HTERT RPE-1 (cell line): ENCODE data around the gene SDS.

Experiments used
- in situ Hi-C: fragments of 300-500 bp; cut with MboI; formaldehyde crosslinking; loops from 4 replicates; pipeline ENCODE4 v1.14.3; 2020; ENCODE audit warnings: low sequenced_read_pairs

Gene SDS

GRCh38 chr12:113401066-113402000 is 2.4 kb downstream of the SDS start:
- in situ Hi-C loops: no loop called here

- in situ Hi-C loops: no loop called here
These were observed 3.3 kb downstream of the SDS start for GRCh38 chr12:113400362-113400761.

GRCh38 chr12:113399490-113399889 is 4.2 kb downstream of the SDS start:
- in situ Hi-C loops: no loop called here

- in situ Hi-C loops: no loop called here
These were observed 5.1 kb downstream of the SDS start for GRCh38 chr12:113398346-113399290.

- in situ Hi-C loops: no loop called here
These were observed 6.0 kb downstream of the SDS start for GRCh38 chr12:113397497-113398197.

- in situ Hi-C loops: no loop called here
These were observed 6.7 kb downstream of the SDS start for GRCh38 chr12:113396828-113397496.

GRCh38 chr12:113396200-113396599 is 7.5 kb downstream of the SDS start:
- in situ Hi-C loops: no loop called here

GRCh38 chr12:113395119-113395518 is 8.6 kb downstream of the SDS start:
- in situ Hi-C loops: no loop called here

GRCh38 chr12:113393749-113394148 is 9.9 kb downstream of the SDS start:
- in situ Hi-C loops: no loop called here

- in situ Hi-C loops: no loop called here
These were observed 10.6 kb downstream of the SDS start for GRCh38 chr12:113392988-113393579.

GRCh38 chr12:113392520-113392919 is 11.2 kb downstream of the SDS start:
- in situ Hi-C loops: no loop called here

- in situ Hi-C loops: no loop called here
These were observed 11.9 kb downstream of the SDS start for GRCh38 chr12:113391650-113392337.

GRCh38 chr12:113391145-113391544 is 12.5 kb downstream of the SDS start:
- in situ Hi-C loops: no loop called here

- in situ Hi-C loops: no loop called here
These were observed 13.3 kb downstream of the SDS start for GRCh38 chr12:113390064-113391043.

- in situ Hi-C loops: no loop called here
These were observed 15.3 kb downstream of the SDS start for GRCh38 chr12:113388351-113388750.

- in situ Hi-C loops: no loop called here
These were observed 16.1 kb downstream of the SDS start for GRCh38 chr12:113387631-113388030.

GRCh38 chr12:113386866-113387566 is 16.7 kb downstream of the SDS start:
- in situ Hi-C loops: no loop called here
